ENCODE results near the gene MYCBP. TPM values are rescaled to one million over a fixed set of nuclear protein-coding genes. Genes with fewer than 3 reads are reported as not detected.
"Not testable (repeated sequence)": the region's sequence is repeated elsewhere in the genome, so short reads cannot be mapped to it uniquely, and the experiment has no call there.

MYCBP gene
- total RNA-seq, 1 experiment from 2014 or later = 33.1 TPM

DNA sequence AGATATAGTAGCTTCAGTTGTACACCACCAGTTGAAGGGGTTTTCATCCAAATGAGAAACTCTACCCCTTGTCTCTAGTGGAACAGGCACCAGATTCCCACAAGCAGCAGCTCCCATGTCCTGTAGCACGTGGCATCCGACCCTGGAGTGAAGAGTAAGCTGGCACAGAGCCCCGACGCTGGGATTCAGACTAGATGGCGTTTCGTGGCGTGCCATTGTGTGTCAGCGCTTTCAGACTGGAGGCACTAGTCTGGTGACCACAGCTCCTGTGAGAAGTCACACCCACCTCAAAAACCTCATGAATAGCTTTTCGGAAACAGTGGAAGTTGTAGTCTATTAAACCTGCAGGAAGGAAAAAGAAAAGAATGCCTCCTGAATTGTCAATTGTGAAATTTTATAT, 33.8 kb downstream of the MYCBP start:
- no peak overlapping the region for H2BK120ac ChIP-seq (ENCODE audit: low read depth, low read length, poor library complexity, severe bottlenecking)
- no peaks in the 10 kb centered on the region for H3K9me3 ChIP-seq (ENCODE audit: control insufficient read depth, low read depth, low read length)
- H3T11ph ChIP-seq (ENCODE audit: low read length) = no peak overlapping the region
- H3K23ac ChIP-seq (ENCODE audit: insufficient read length, low read depth, low read length) = no peak overlapping the region
- H4K5ac ChIP-seq (ENCODE audit: insufficient read length, low read depth, low read length) = no peak overlapping the region
- H2AFZ ChIP-seq (ENCODE audit: low read length) = no peak overlapping the region
- H3K23me2 ChIP-seq (ENCODE audit: insufficient read length, low read depth, low read length, poor library complexity, severe bottlenecking) = no peaks in the 10 kb centered on the region
- H3K27ac Mint-ChIP-seq = peak overlapping the region in 1 of 3 experiments; percentile 70; a peak in 1 of 7 replicates
- H3K27me3 ChIP-seq (ENCODE audit: insufficient read depth, low read length) = no peaks in the 10 kb centered on the region
- no peaks in the 10 kb centered on the region for H3K79me1 ChIP-seq (ENCODE audit: insufficient read depth, low read depth, low read length, poor library complexity, severe bottlenecking)
- no peaks in the 10 kb centered on the region for H3K27me3 Mint-ChIP-seq (ENCODE audit: low read depth)
- H4K8ac ChIP-seq (replicated peaks; ENCODE audit: insufficient read length, low read depth, low read length) = no peak overlapping the region
- no peak overlapping the region for H3K14ac ChIP-seq (ENCODE audit: insufficient read depth, low read length)
- H3K9ac ChIP-seq (ENCODE audit: extremely low read depth, insufficient read length, low read length) = no peak overlapping the region
- DNase-seq = no peak
- no peak overlapping the region for H2AK5ac ChIP-seq (ENCODE audit: insufficient read length, low read length)
- H3K56ac ChIP-seq (ENCODE audit: insufficient read length, low read depth, low read length) = no peak overlapping the region
- no peak overlapping the region for H2BK15ac ChIP-seq (ENCODE audit: low read depth, low read length)
- H4K91ac ChIP-seq (ENCODE audit: insufficient read length, low read depth, low read length) = no peak overlapping the region
- H3K36me3 Mint-ChIP-seq (ENCODE audit: insufficient read depth in 1 of 3, low read depth in 3 of 3) = peaks cover 3 to 44% (median 39%) of the 10 kb centered on the region in 3 experiments; a peak in 6 of 7 replicates
- no peak overlapping the region for H2BK20ac ChIP-seq (ENCODE audit: low read depth, low read length, poor library complexity, severe bottlenecking)
- no peaks in the 10 kb centered on the region for H4K20me1 ChIP-seq (ENCODE audit: control insufficient read depth, insufficient read depth, insufficient read length)
- H3K9me3 Mint-ChIP-seq = no peaks in the 10 kb centered on the region
- H3K4me1 Mint-ChIP-seq = peaks cover 15 to 26% of the 10 kb centered on the region in 2 experiments
- no peaks in the 10 kb centered on the region for H3K79me2 ChIP-seq (ENCODE audit: insufficient read depth, low read length)
- no peak overlapping the region for H3K4ac ChIP-seq (ENCODE audit: low read depth, low read length)
- H2BK12ac ChIP-seq (ENCODE audit: insufficient read length, low read depth, low read length) = no peak overlapping the region
- no peaks in the 10 kb centered on the region; the same call in 1 of the 2 replicates for H3K4me1 ChIP-seq (ENCODE audit: insufficient read depth, low read length)
- no peak overlapping the region for H3K18ac ChIP-seq (ENCODE audit: insufficient read length, low read depth, low read length)
- TF ChIP-seq, protein P1, sequence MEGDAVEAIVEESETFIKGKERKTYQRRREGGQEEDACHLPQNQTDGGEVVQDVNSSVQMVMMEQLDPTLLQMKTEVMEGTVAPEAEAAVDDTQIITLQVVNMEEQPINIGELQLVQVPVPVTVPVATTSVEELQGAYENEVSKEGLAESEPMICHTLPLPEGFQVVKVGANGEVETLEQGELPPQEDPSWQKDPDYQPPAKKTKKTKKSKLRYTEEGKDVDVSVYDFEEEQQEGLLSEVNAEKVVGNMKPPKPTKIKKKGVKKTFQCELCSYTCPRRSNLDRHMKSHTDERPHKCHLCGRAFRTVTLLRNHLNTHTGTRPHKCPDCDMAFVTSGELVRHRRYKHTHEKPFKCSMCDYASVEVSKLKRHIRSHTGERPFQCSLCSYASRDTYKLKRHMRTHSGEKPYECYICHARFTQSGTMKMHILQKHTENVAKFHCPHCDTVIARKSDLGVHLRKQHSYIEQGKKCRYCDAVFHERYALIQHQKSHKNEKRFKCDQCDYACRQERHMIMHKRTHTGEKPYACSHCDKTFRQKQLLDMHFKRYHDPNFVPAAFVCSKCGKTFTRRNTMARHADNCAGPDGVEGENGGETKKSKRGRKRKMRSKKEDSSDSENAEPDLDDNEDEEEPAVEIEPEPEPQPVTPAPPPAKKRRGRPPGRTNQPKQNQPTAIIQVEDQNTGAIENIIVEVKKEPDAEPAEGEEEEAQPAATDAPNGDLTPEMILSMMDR (conservative IDR thresholded peaks at IDR 0.05) = no peak
- no peak overlapping the region for H2BK5ac ChIP-seq (ENCODE audit: insufficient read length, low read length)
- no CpG with 5 or more reads among the region's 9 CpGs for WGBS (ENCODE audit: extremely low coverage, insufficient read length, low lambda C conversion rate)
- H3K4me2 ChIP-seq (ENCODE audit: insufficient read depth, insufficient read length, low read length) = no peak overlapping the region
- H3K27ac ChIP-seq (ENCODE audit: insufficient read length, low read depth, low read length) = no peak overlapping the region
- no peak overlapping the region for H3K4me3 Mint-ChIP-seq

DNA sequence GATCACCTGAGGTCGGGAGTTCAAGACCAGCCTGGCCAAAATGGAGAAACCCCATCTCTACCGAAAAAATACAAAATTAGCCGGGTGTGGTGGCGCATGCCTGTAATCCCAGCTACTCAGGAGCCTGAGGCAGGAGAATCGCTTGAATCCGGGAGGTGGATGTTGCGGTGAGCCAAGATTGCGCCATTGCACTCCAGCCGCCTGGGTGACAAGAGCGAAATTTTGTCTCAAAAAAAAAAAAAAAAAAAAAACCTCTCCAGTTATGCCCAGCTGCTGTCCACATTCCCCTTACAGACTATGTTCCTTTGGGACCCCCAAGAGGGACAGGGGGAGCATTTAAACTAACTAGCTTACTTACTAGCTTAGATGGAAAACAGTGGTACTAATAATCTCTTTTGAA, 36.8 kb downstream of the MYCBP start:
- not testable (repeated sequence) for H4K20me1 ChIP-seq (ENCODE audit: control insufficient read depth, insufficient read depth, insufficient read length); H3K23me2 ChIP-seq (ENCODE audit: insufficient read length, low read depth, low read length, poor library complexity, severe bottlenecking); DNase-seq; H3K4me2 ChIP-seq (ENCODE audit: insufficient read depth, insufficient read length, low read length); H2AK5ac ChIP-seq (ENCODE audit: insufficient read length, low read length); H3T11ph ChIP-seq (ENCODE audit: low read length); H4K91ac ChIP-seq (ENCODE audit: insufficient read length, low read depth, low read length); H2BK20ac ChIP-seq (ENCODE audit: low read depth, low read length, poor library complexity, severe bottlenecking); H3K4ac ChIP-seq (ENCODE audit: low read depth, low read length); H3K27ac ChIP-seq (ENCODE audit: insufficient read length, low read depth, low read length); H3K9me3 Mint-ChIP-seq; H2BK12ac ChIP-seq (ENCODE audit: insufficient read length, low read depth, low read length); H2BK15ac ChIP-seq (ENCODE audit: low read depth, low read length); H3K18ac ChIP-seq (ENCODE audit: insufficient read length, low read depth, low read length); H2BK120ac ChIP-seq (ENCODE audit: low read depth, low read length, poor library complexity, severe bottlenecking); H2BK5ac ChIP-seq (ENCODE audit: insufficient read length, low read length); H3K27me3 ChIP-seq (ENCODE audit: insufficient read depth, low read length); H3K9me3 ChIP-seq (ENCODE audit: control insufficient read depth, low read depth, low read length); H3K4me3 Mint-ChIP-seq; H4K5ac ChIP-seq (ENCODE audit: insufficient read length, low read depth, low read length); H2AFZ ChIP-seq (ENCODE audit: low read length); H3K79me2 ChIP-seq (ENCODE audit: insufficient read depth, low read length); H3K27ac Mint-ChIP-seq; H3K79me1 ChIP-seq (ENCODE audit: insufficient read depth, low read depth, low read length, poor library complexity, severe bottlenecking); H3K23ac ChIP-seq (ENCODE audit: insufficient read length, low read depth, low read length); H3K4me1 ChIP-seq (ENCODE audit: insufficient read depth, low read length); H3K14ac ChIP-seq (ENCODE audit: insufficient read depth, low read length); H3K9ac ChIP-seq (ENCODE audit: extremely low read depth, insufficient read length, low read length); H3K56ac ChIP-seq (ENCODE audit: insufficient read length, low read depth, low read length); H3K27me3 Mint-ChIP-seq (ENCODE audit: low read depth); H4K8ac ChIP-seq (replicated peaks; ENCODE audit: insufficient read length, low read depth, low read length)
- peaks cover 15 to 26% of the 10 kb centered on the region in 2 experiments for H3K4me1 Mint-ChIP-seq
- no CpG with 5 or more reads among the region's 10 CpGs for WGBS (ENCODE audit: extremely low coverage, insufficient read length, low lambda C conversion rate)
- H3K36me3 Mint-ChIP-seq (ENCODE audit: insufficient read depth in 1 of 3, low read depth in 3 of 3) = peaks cover 3 to 25% (median 24%) of the 10 kb centered on the region in 3 experiments; a peak in 6 of 7 replicates
